ENCODE results near the gene SLC7A7. TPM values are rescaled to one million over a fixed set of nuclear protein-coding genes. Genes with fewer than 3 reads are reported as not detected.
"Not testable (repeated sequence)": the region's sequence is repeated elsewhere in the genome, so short reads cannot be mapped to it uniquely, and the experiment has no call there.

SLC7A7 gene
- total RNA-seq, 8 experiments from 2014 or later = 0.41 to 3.3 (median 1.4) TPM

GRCh38 chr14:22793550-22793949, 21.7 kb downstream of the SLC7A7 start:
- H3K4me3 ChIP-seq; ATAC-seq (replicated peaks in 6 of 8); H3K27ac ChIP-seq; in situ Hi-C loops (cut with MboI; ENCODE audit: low pct_unique_long_range_greater_than_20kb in 2 of 9, low sequenced_read_pairs in 9 of 9, unreplicated experiment in 9 of 9); H3K4me1 ChIP-seq (replicated peaks in 1 of 2): not testable (repeated sequence)
- WGBS, 10 experiments = 38 to 87% (median 69%) methylated on average over 1 to 4 of the region's 5 CpGs; no CpG with 5 or more reads in 4 of the 10 experiments

- in situ Hi-C loops (cut with MboI; ENCODE audit: low pct_unique_long_range_greater_than_20kb in 2 of 9, low sequenced_read_pairs in 9 of 9, unreplicated experiment in 9 of 9) = no loop called here
- Histone ChIP-seq H3K4me1 (replicated peaks in 1 of 2) (no peaks in the 10 kb centered on the region), H3K4me3 (no peak overlapping the region), H3K27ac (no peak overlapping the region)
- WGBS, 10 experiments = 60 to 93% (median 83%) methylated on average over 1 to 2 of the region's 2 CpGs; no CpG with 5 or more reads in 5 of the 10 experiments
- ATAC-seq (replicated peaks in 6 of 8) = no peak
These were observed 23.1 kb downstream of the SLC7A7 start for GRCh38 chr14:22792158-22792557.

- in situ Hi-C loops (cut with MboI; ENCODE audit: low pct_unique_long_range_greater_than_20kb in 2 of 9, low sequenced_read_pairs in 9 of 9, unreplicated experiment in 9 of 9) = no loop called here
- Histone ChIP-seq H3K27ac (no peak overlapping the region), H3K4me1 (replicated peaks in 1 of 2) (no peaks in the 10 kb centered on the region), H3K4me3 (no peak overlapping the region)
- peak; percentile 24 to 100 (median 94) for ATAC-seq (replicated peaks in 6 of 8)
- WGBS, 10 experiments = 10 to 89% (median 52%) methylated on average over 2 to 3 of the region's 3 CpGs; no CpG with 5 or more reads in 1 of the 10 experiments
These were observed 23.9 kb downstream of the SLC7A7 start for GRCh38 chr14:22791301-22791700.

GRCh38 chr14:22786685-22787084, 28.6 kb downstream of the SLC7A7 start:
- H3K27ac ChIP-seq = no peak overlapping the region
- H3K4me1 ChIP-seq (replicated peaks in 1 of 2) = no peaks in the 10 kb centered on the region
- WGBS, 10 experiments = 60 to 100% (median 66%) methylated on average over 2 of the region's 4 CpGs; no CpG with 5 or more reads in 7 of the 10 experiments
- in situ Hi-C loops (cut with MboI; ENCODE audit: low pct_unique_long_range_greater_than_20kb in 2 of 9, low sequenced_read_pairs in 9 of 9, unreplicated experiment in 9 of 9) = no loop called here
- no peak overlapping the region for H3K4me3 ChIP-seq
- ATAC-seq (replicated peaks in 6 of 8) = no peak

GRCh38 chr14:22781301-22781991, 33.8 kb downstream of the SLC7A7 start:
- in situ Hi-C loops (cut with MboI; ENCODE audit: low pct_unique_long_range_greater_than_20kb in 2 of 9, low sequenced_read_pairs in 9 of 9, unreplicated experiment in 9 of 9) = no loop called here
- Histone ChIP-seq H3K4me3 (no peak overlapping the region), H3K27ac (no peak overlapping the region), H3K4me1 (replicated peaks in 1 of 2) (no peaks in the 10 kb centered on the region)
- ATAC-seq (replicated peaks in 6 of 8) = peak in 1 of 8 experiments; percentile 33
- WGBS, 10 experiments = 0 to 40% (median 0%) methylated on average over 1 of the region's 1 CpG; no CpG with 5 or more reads in 4 of the 10 experiments

GRCh38 chr14:22780941-22781300, 34.3 kb downstream of the SLC7A7 start:
- no peaks in the 10 kb centered on the region for H3K4me1 ChIP-seq (replicated peaks in 1 of 2)
- no peak overlapping the region for H3K4me3 ChIP-seq
- WGBS, 10 experiments = 87 to 100% (median 100%) methylated on average over 1 to 4 of the region's 5 CpGs; no CpG with 5 or more reads in 2 of the 10 experiments
- in situ Hi-C loops (cut with MboI; ENCODE audit: low pct_unique_long_range_greater_than_20kb in 2 of 9, low sequenced_read_pairs in 9 of 9, unreplicated experiment in 9 of 9) = no loop called here
- ATAC-seq (replicated peaks in 6 of 8) = no peak
- no peak overlapping the region for H3K27ac ChIP-seq

GRCh38 chr14:22780105-22780679, 35.0 kb downstream of the SLC7A7 start:
- WGBS, 10 experiments = 33 to 100% (median 60%) methylated on average over 1 to 2 of the region's 2 CpGs; no CpG with 5 or more reads in 5 of the 10 experiments
- in situ Hi-C loops (cut with MboI; ENCODE audit: low pct_unique_long_range_greater_than_20kb in 2 of 9, low sequenced_read_pairs in 9 of 9, unreplicated experiment in 9 of 9) = no loop called here
- peak in 2 of 8 experiments; percentile 39 to 68 for ATAC-seq (replicated peaks in 6 of 8)
- Histone ChIP-seq H3K4me3 (no peak overlapping the region), H3K4me1 (replicated peaks in 1 of 2) (no peaks in the 10 kb centered on the region), H3K27ac (no peak overlapping the region)

GRCh38 chr14:22778084-22778483, 37.2 kb downstream of the SLC7A7 start:
- Histone ChIP-seq H3K27ac (no peak overlapping the region), H3K4me1 (replicated peaks in 1 of 2) (no peaks in the 10 kb centered on the region), H3K4me3 (no peak overlapping the region)
- in situ Hi-C loops (cut with MboI; ENCODE audit: low pct_unique_long_range_greater_than_20kb in 2 of 9, low sequenced_read_pairs in 9 of 9, unreplicated experiment in 9 of 9) = no loop called here
- WGBS, 10 experiments = 83 to 100% (median 90%) methylated on average over 1 to 2 of the region's 2 CpGs; no CpG with 5 or more reads in 5 of the 10 experiments
- no peak for ATAC-seq (replicated peaks in 6 of 8)

GRCh38 chr14:22776849-22777248, 38.4 kb downstream of the SLC7A7 start:
- WGBS, 10 experiments = 74 to 100% (median 90%) methylated on average over 1 to 7 of the region's 8 CpGs; no CpG with 5 or more reads in 2 of the 10 experiments
- H3K4me3 ChIP-seq; H3K27ac ChIP-seq; in situ Hi-C loops (cut with MboI; ENCODE audit: low pct_unique_long_range_greater_than_20kb in 2 of 9, low sequenced_read_pairs in 9 of 9, unreplicated experiment in 9 of 9); H3K4me1 ChIP-seq (replicated peaks in 1 of 2); ATAC-seq (replicated peaks in 6 of 8): not testable (repeated sequence)

- Histone ChIP-seq H3K4me3 (no peak overlapping the region), H3K4me1 (replicated peaks in 1 of 2) (no peaks in the 10 kb centered on the region), H3K27ac (no peak overlapping the region)
- ATAC-seq (replicated peaks in 6 of 8) = no peak
- in situ Hi-C loops (cut with MboI; ENCODE audit: low pct_unique_long_range_greater_than_20kb in 2 of 9, low sequenced_read_pairs in 9 of 9, unreplicated experiment in 9 of 9) = no loop called here
- WGBS, 10 experiments = 73 to 100% (median 100%) methylated on average over 1 to 2 of the region's 2 CpGs; no CpG with 5 or more reads in 5 of the 10 experiments
These were observed 39.0 kb downstream of the SLC7A7 start for GRCh38 chr14:22776215-22776614.

GRCh38 chr14:22774011-22774706, 41.1 kb downstream of the SLC7A7 start:
- Histone ChIP-seq H3K27ac (no peak overlapping the region), H3K4me3 (no peak overlapping the region), H3K4me1 (replicated peaks in 1 of 2) (no peaks in the 10 kb centered on the region)
- ATAC-seq (replicated peaks in 6 of 8) = no peak
- in situ Hi-C loops (cut with MboI; ENCODE audit: low pct_unique_long_range_greater_than_20kb in 2 of 9, low sequenced_read_pairs in 9 of 9, unreplicated experiment in 9 of 9) = no loop called here
- WGBS, 10 experiments = 50 to 100% (median 89%) methylated on average over 1 to 10 of the region's 10 CpGs; no CpG with 5 or more reads in 3 of the 10 experiments

- no peak for ATAC-seq (replicated peaks in 6 of 8)
- Histone ChIP-seq H3K4me1 (replicated peaks in 1 of 2) (peaks cover 0 to under 1% of the 10 kb centered on the region in 2 donors), H3K27ac (no peak overlapping the region), H3K4me3 (no peak overlapping the region)
- in situ Hi-C loops (cut with MboI; ENCODE audit: low pct_unique_long_range_greater_than_20kb in 2 of 9, low sequenced_read_pairs in 9 of 9, unreplicated experiment in 9 of 9) = no loop called here
- WGBS, 10 experiments = 67 to 100% (median 95%) methylated on average over 1 to 7 of the region's 8 CpGs; no CpG with 5 or more reads in 2 of the 10 experiments
These were observed 41.8 kb downstream of the SLC7A7 start for GRCh38 chr14:22773162-22774010.
